Measurements from ENCODE around the gene MRE11. TPM values are rescaled to one million over a fixed set of nuclear protein-coding genes. Genes with fewer than 3 reads are reported as not detected.
A peak's percentile ranks its signal among the peaks of the same experiment; 100 is the strongest.

Gene MRE11
- total RNA-seq, result 10 to 100 TPM; 12.2 to 45.2 (median 18.4) TPM

GRCh38 chr11:94493281-94494125 lies at the start of gene MRE11, which contains the start of gene ANKRD49:
TSS of gene MRE11 (minus strand) at chr11:94493844. CDS start at chr11:94492801, 1,043 bp downstream.
TSS of gene ANKRD49 (plus strand) at chr11:94493984. CDS start at chr11:94496694, 2,710 bp downstream.
- H3K27me3 ChIP-seq, result no peaks in the 10 kb centered on the region
- peak in 1 of 2 donors; percentile 73 for TF ChIP-seq POLR2A (IDR thresholded peaks at IDR 0.05)
- peak in 1 of 3 donors; percentile 72 for TF ChIP-seq POLR2AphosphoS5 (IDR thresholded peaks at IDR 0.05)
- no peak for TF ChIP-seq EP300 (IDR thresholded peaks at IDR 0.05)
- TF ChIP-seq CTCF (IDR thresholded peaks at IDR 0.05), result no peak
- H3K4me1 ChIP-seq, result peaks cover 25% of the 10 kb centered on the region
- no peaks in the 10 kb centered on the region for H3K9me3 ChIP-seq
- DNase-seq (ENCODE audit: low spot score in 2 of 2), result peak; percentile 98 to 99
- H3K36me3 ChIP-seq, result peaks cover 31% of the 10 kb centered on the region
- peak within 1 kb of the TSS; percentile 89 for H3K27ac ChIP-seq
- H3K4me3 ChIP-seq, result peak within 1 kb of the TSS; percentile 91
- under 1% methylated on average over 53 of the region's 55 CpGs for WGBS

- H3K27me3 ChIP-seq, result no peaks in the 10 kb centered on the region
- WGBS, result 71% methylated on average over 1 of the region's 1 CpG
- no peaks in the 10 kb centered on the region for H3K36me3 ChIP-seq
- no peak overlapping the region for H3K4me3 ChIP-seq
- TF ChIP-seq CTCF (IDR thresholded peaks at IDR 0.05) (no peak), EP300 (IDR thresholded peaks at IDR 0.05) (no peak), POLR2AphosphoS5 (IDR thresholded peaks at IDR 0.05) (no peak), POLR2A (IDR thresholded peaks at IDR 0.05) (no peak)
- H3K9me3 ChIP-seq, result no peaks in the 10 kb centered on the region
- H3K4me1 ChIP-seq, result peaks cover 28% of the 10 kb centered on the region
- no peak overlapping the region for H3K27ac ChIP-seq
- no peak for DNase-seq (ENCODE audit: low spot score in 2 of 2)
Measured at GRCh38 chr11:94539420-94539819, 45.8 kb upstream of the MRE11 start.

- H3K27me3 ChIP-seq, result no peaks in the 10 kb centered on the region
- H3K4me3 ChIP-seq, result no peak overlapping the region
- no peaks in the 10 kb centered on the region for H3K36me3 ChIP-seq
- no peak overlapping the region for H3K27ac ChIP-seq
- WGBS, result 52% methylated on average over 3 of the region's 3 CpGs
- no peak for DNase-seq (ENCODE audit: low spot score in 2 of 2)
- no peak for TF ChIP-seq POLR2A (IDR thresholded peaks at IDR 0.05)
- TF ChIP-seq CTCF (IDR thresholded peaks at IDR 0.05), result no peak
- no peak for TF ChIP-seq EP300 (IDR thresholded peaks at IDR 0.05)
- no peak for TF ChIP-seq POLR2AphosphoS5 (IDR thresholded peaks at IDR 0.05)
- no peaks in the 10 kb centered on the region for H3K9me3 ChIP-seq
- H3K4me1 ChIP-seq, result peaks cover 14% of the 10 kb centered on the region
Measured at GRCh38 chr11:94537031-94537600, 43.5 kb upstream of the MRE11 start.

- Histone ChIP-seq H3K27ac (no peak overlapping the region), H3K9me3 (no peaks in the 10 kb centered on the region), H3K27me3 (no peaks in the 10 kb centered on the region), H3K4me3 (no peak overlapping the region), H3K36me3 (no peaks in the 10 kb centered on the region), H3K4me1 (peaks cover 14% of the 10 kb centered on the region)
- TF ChIP-seq POLR2AphosphoS5 (IDR thresholded peaks at IDR 0.05) (no peak), EP300 (IDR thresholded peaks at IDR 0.05) (no peak), POLR2A (IDR thresholded peaks at IDR 0.05) (no peak), CTCF (IDR thresholded peaks at IDR 0.05) (no peak)
- DNase-seq (ENCODE audit: low spot score in 2 of 2), result no peak
Measured at GRCh38 chr11:94536386-94536785, 42.7 kb upstream of the MRE11 start.
